HEK293 (cell line): Measurements from ENCODE around the gene CYP4V2.
A peak's percentile ranks its signal among the peaks of the same experiment; 100 is the strongest.

Experiments used
- CTCF ChIA-PET: fragments of 350-600 bp; formaldehyde crosslinking; extraction: SDS; loops from one replicate; lab custom pipeline; 2021; ENCODE audit warnings: antibody characterized with exemption; lab: Yijun Ruan, JAX
- POLR2A ChIA-PET: fragments of 300-600 bp; formaldehyde crosslinking; extraction: SDS; loops from one replicate; lab custom pipeline; 2020; ENCODE audit warnings: antibody characterized with exemption, inconsistent platforms; lab: Yijun Ruan, JAX
- H3K27ac ChIP-seq: fragments of 200-500 bp; sonication (Bioruptor generic); 2 replicates; pipeline ENCODE4 v1.5.1; 2014; ENCODE audit warnings: low read depth, low read length, control low read depth, inconsistent platforms; ENCODE audit errors: extremely low read depth
- H3K36me3 ChIP-seq, 2 experiments: fragments of 200-500 bp in 1 of 2; sonication (Bioruptor generic) in 1 of 2; 1 replicate in 1 of 2; 2 replicates in 1 of 2; pipeline ENCODE4 v1.5.1; 2014 to 2017; ENCODE audit warnings: inconsistent platforms in 2 of 2, low read length in 2 of 2; ENCODE audit not compliant: control insufficient read depth in 2 of 2, insufficient read depth in 1 of 2
- H3K4me1 ChIP-seq: fragments of 200-500 bp; sonication (Bioruptor generic); 2 replicates; pipeline ENCODE4 v1.5.1; 2014; ENCODE audit warnings: mild to moderate bottlenecking, low read length, inconsistent platforms; ENCODE audit not compliant: control insufficient read depth, insufficient read depth
- H3K4me3 ChIP-seq: 2 replicates; pipeline ENCODE4 v1.5.1; 2011; ENCODE audit warnings: low read depth, mild to moderate bottlenecking, control low read depth, low read length, moderate library complexity
- H3K9me3 ChIP-seq: fragments of 200-500 bp; sonication (Bioruptor generic); 2 replicates; pipeline ENCODE4 v1.5.1; 2014; ENCODE audit warnings: low read depth, low read length, inconsistent platforms; ENCODE audit not compliant: control insufficient read depth, insufficient read depth
- EGR2 ChIP-seq: fragments of 450-650 bp; formaldehyde crosslinking; IDR thresholded peaks from 2 replicates; pipeline ENCODE4 v1.5.1; 2016; ENCODE audit warnings: low read depth, missing biosample characterization, missing genetic modification characterization
- KLF7 ChIP-seq: fragments of 450-650 bp; formaldehyde crosslinking; IDR thresholded peaks from 2 replicates; pipeline ENCODE4 v1.5.1; 2016; ENCODE audit warnings: missing biosample characterization, missing genetic modification characterization, borderline replicate concordance
- PRDM4 ChIP-seq: fragments of 450-650 bp; formaldehyde crosslinking; IDR thresholded peaks from 2 replicates; pipeline ENCODE4 v1.5.1; 2017; ENCODE audit warnings: missing biosample characterization, missing genetic modification characterization
- REPIN1 ChIP-seq: fragments of 450-650 bp; formaldehyde crosslinking; IDR thresholded peaks from 2 replicates; pipeline ENCODE4 v1.5.1; 2017; ENCODE audit warnings: missing biosample characterization, missing genetic modification characterization, low read depth
- SETDB1 ChIP-seq: IDR thresholded peaks from one replicate; pipeline ENCODE4 v1.6.1; 2017; ENCODE audit warnings: mild to moderate bottlenecking, low read length, moderate library complexity, mixed read lengths; ENCODE audit not compliant: insufficient read length
- ZBTB1 ChIP-seq: fragments of 450-650 bp; formaldehyde crosslinking; IDR thresholded peaks from 2 replicates; pipeline ENCODE4 v1.5.1; 2016; ENCODE audit warnings: missing biosample characterization, missing genetic modification characterization
- ZNF24 ChIP-seq: fragments of 450-650 bp; formaldehyde crosslinking; IDR thresholded peaks from 2 replicates; pipeline ENCODE4 v1.5.1; 2016; ENCODE audit warnings: missing biosample characterization, missing genetic modification characterization
- ZNF280D ChIP-seq: fragments of 450-650 bp; formaldehyde crosslinking; IDR thresholded peaks from 2 replicates; pipeline ENCODE4 v1.5.1; 2016; ENCODE audit warnings: missing biosample characterization, missing genetic modification characterization
- ZNF292 ChIP-seq: fragments of 450-650 bp; formaldehyde crosslinking; IDR thresholded peaks from 2 replicates; pipeline ENCODE4 v1.5.1; 2016; ENCODE audit warnings: low read depth, missing biosample characterization, missing genetic modification characterization, borderline replicate concordance
- ZNF366 ChIP-seq: fragments of 450-650 bp; formaldehyde crosslinking; conservative IDR thresholded peaks from 2 replicates; pipeline ENCODE4 v1.5.1; 2016; ENCODE audit warnings: missing biosample characterization, missing genetic modification characterization
- ZNF513 ChIP-seq: fragments of 450-650 bp; IDR thresholded peaks from 2 replicates; pipeline ENCODE4 v1.5.1; 2018; ENCODE audit warnings: missing biosample characterization, missing genetic modification characterization
- ZSCAN16 ChIP-seq: fragments of 450-650 bp; formaldehyde crosslinking; IDR thresholded peaks from 2 replicates; pipeline ENCODE4 v1.5.1; 2016; ENCODE audit warnings: missing biosample characterization, missing genetic modification characterization

Gene CYP4V2

GRCh38 chr4:186158966-186159365, 32.4 kb upstream of the CYP4V2 start (continued):
- no peak for TF ChIP-seq ZNF280D (tag by site-specific recombination)

GRCh38 chr4:186159613-186160012, 31.8 kb upstream of the CYP4V2 start:
- no peaks in the 10 kb centered on the region for H3K9me3 ChIP-seq
- ChIA-PET CTCF (interaction anchor here (0.9 kb wide), 1 partner anchor 536 kb away, joined by 4 read pairs; no protein-coding TSS in a partner anchor), POLR2A (no interaction called here)
- TF ChIP-seq ZNF280D (tag by site-specific recombination) (no peak), ZSCAN16 (tag by site-specific recombination) (no peak), ZNF292 (tag by site-specific recombination) (no peak), EGR2 (tag by site-specific recombination) (0 out of 2 replicates have a peak, but pooled peaks have one; percentile 7)
- no peaks in the 10 kb centered on the region for H3K4me1 ChIP-seq
- H3K4me3 ChIP-seq = no peak overlapping the region
- H3K36me3 ChIP-seq = peaks cover 6 to 8% of the 10 kb centered on the region in 2 experiments; a peak in 2 of 3 replicates
- H3K27ac ChIP-seq = no peak overlapping the region

GRCh38 chr4:186161138-186161537, 30.2 kb upstream of the CYP4V2 start:
- POLR2A ChIA-PET = no interaction called here
- TF ChIP-seq PRDM4 (tag by site-specific recombination) = no peak
- no peak for TF ChIP-seq ZNF24 (tag by site-specific recombination)
- no peak for TF ChIP-seq REPIN1 (tag by site-specific recombination)
- TF ChIP-seq KLF7 = no peak
- TF ChIP-seq ZNF366 (tag by site-specific recombination) = no peak
- no peak for TF ChIP-seq SETDB1
- TF ChIP-seq ZBTB1 (tag by site-specific recombination) = no peak
- no peak for TF ChIP-seq ZNF513 (tag by site-specific recombination)
- TF ChIP-seq, all 188 proteins: peak for 0
- H3K9me3 ChIP-seq = no peaks in the 10 kb centered on the region
- H3K36me3 ChIP-seq = peaks cover 6 to 8% of the 10 kb centered on the region in 2 experiments; a peak in 2 of 3 replicates
- no peaks in the 10 kb centered on the region for H3K4me1 ChIP-seq
- CTCF ChIA-PET = no interaction called here
- no peak overlapping the region for H3K27ac ChIP-seq
- no peak overlapping the region for H3K4me3 ChIP-seq
